RWPE1 (cell line): ENCODE data around the gene REM2.

Experiments used
- CTCF ChIA-PET: fragments of 350-600 bp; sonication (Branson Sonifier 250); formaldehyde crosslinking; extraction: SDS; loops from one replicate; lab custom pipeline; 2021; lab: Yijun Ruan, JAX
- POLR2A ChIA-PET: fragments of 400-600 bp; formaldehyde crosslinking; extraction: SDS; loops from one replicate; lab custom pipeline; 2020; ENCODE audit warnings: antibody characterized with exemption; ENCODE audit not compliant: low non-redundant PET; lab: Yijun Ruan, JAX
- DNase-seq: peaks from one replicate; pipeline ENCODE4 v3.0.0; 2012; ENCODE audit warnings: low spot score
- H3K27ac ChIP-seq: fragments of 450-650 bp; 2 replicates; pipeline ENCODE4 v1.5.1; 2017
- CTCF ChIP-seq: fragments of 450-650 bp; conservative IDR thresholded peaks from 2 replicates; pipeline ENCODE4 v1.5.1; 2017; ENCODE audit warnings: low read depth, mild to moderate bottlenecking

REM2 gene

GRCh38 chr14:22886500-22887259 lies 3.7 kb downstream of the REM2 start:
- TF ChIP-seq CTCF: no peak
- POLR2A ChIA-PET: no interaction called here
- peak overlapping the region; percentile 88 for H3K27ac ChIP-seq
- peak; percentile 77 for DNase-seq
- CTCF ChIA-PET: interaction anchor here (0.6 to 6.4 kb wide), 7 partner anchors 10 to 330 kb away, joined by 3 to 40 read pairs (median 3); partner anchors contain the start of gene LRP10

GRCh38 chr14:22887260-22887989 lies 4.4 kb downstream of the REM2 start:
- CTCF ChIA-PET: interaction anchor here (1.1 to 1.5 kb wide), 5 partner anchors 9 to 65 kb away, joined by 3 to 8 read pairs (median 3); no protein-coding TSS in a partner anchor
- peak; percentile 69 for DNase-seq
- no peak for TF ChIP-seq CTCF
- POLR2A ChIA-PET: no interaction called here
- H3K27ac ChIP-seq: peak overlapping the region; percentile 88

GRCh38 chr14:22887990-22888378 lies 5.0 kb downstream of the REM2 start:
- no peak for TF ChIP-seq CTCF
- CTCF ChIA-PET: interaction anchor here (1.2 to 1.5 kb wide), 4 partner anchors 8 to 65 kb away, joined by 3 to 8 read pairs (median 4); no protein-coding TSS in a partner anchor
- DNase-seq: no peak
- peak overlapping the region; percentile 88 for H3K27ac ChIP-seq
- POLR2A ChIA-PET: no interaction called here

- no peak for TF ChIP-seq CTCF
- no peak overlapping the region for H3K27ac ChIP-seq
- POLR2A ChIA-PET: no interaction called here
- DNase-seq: no peak
- CTCF ChIA-PET: interaction anchor here (0.6 to 1.2 kb wide), 3 partner anchors 11 to 43 kb away, joined by 3 to 8 read pairs (median 3); no protein-coding TSS in a partner anchor
Measured at GRCh38 chr14:22888662-22889061, 5.6 kb downstream of the REM2 start.

- ChIA-PET CTCF (interaction anchor here (1.6 kb wide), 1 partner anchor 10 kb away, joined by 5 read pairs; no protein-coding TSS in a partner anchor), POLR2A (no interaction called here)
- peak overlapping the region; percentile 37; the same call in 1 of the 2 replicates for H3K27ac ChIP-seq
- no peak for DNase-seq
- TF ChIP-seq CTCF: no peak
Measured at GRCh38 chr14:22890416-22890815, 7.4 kb downstream of the REM2 start.

- ChIA-PET CTCF (no interaction called here), POLR2A (interaction anchor here (0.7 kb wide), 1 partner anchor 9 kb away, joined by 3 read pairs; no protein-coding TSS in a partner anchor)
- DNase-seq: no peak
- H3K27ac ChIP-seq: peak overlapping the region; percentile 25; the same call in 1 of the 2 replicates
- TF ChIP-seq CTCF: no peak
Measured at GRCh38 chr14:22892488-22892887, 9.5 kb downstream of the REM2 start.
